GM12874 (cell line): ENCODE results near the gene METTL24.

ENCODE experiments used
- TF ChIP-seq, protein P1 (sequence below): IDR thresholded peaks from 2 replicates; pipeline ENCODE4 v1.5.1; 2011; ENCODE audit warnings: low read depth, mild to moderate bottlenecking, control low read depth, low read length, moderate library complexity; ENCODE audit not compliant: insufficient read depth

The METTL24 gene

GRCh38 chr6:110395221-110395620, 37.1 kb upstream of the METTL24 start:
- TF ChIP-seq, protein P1, sequence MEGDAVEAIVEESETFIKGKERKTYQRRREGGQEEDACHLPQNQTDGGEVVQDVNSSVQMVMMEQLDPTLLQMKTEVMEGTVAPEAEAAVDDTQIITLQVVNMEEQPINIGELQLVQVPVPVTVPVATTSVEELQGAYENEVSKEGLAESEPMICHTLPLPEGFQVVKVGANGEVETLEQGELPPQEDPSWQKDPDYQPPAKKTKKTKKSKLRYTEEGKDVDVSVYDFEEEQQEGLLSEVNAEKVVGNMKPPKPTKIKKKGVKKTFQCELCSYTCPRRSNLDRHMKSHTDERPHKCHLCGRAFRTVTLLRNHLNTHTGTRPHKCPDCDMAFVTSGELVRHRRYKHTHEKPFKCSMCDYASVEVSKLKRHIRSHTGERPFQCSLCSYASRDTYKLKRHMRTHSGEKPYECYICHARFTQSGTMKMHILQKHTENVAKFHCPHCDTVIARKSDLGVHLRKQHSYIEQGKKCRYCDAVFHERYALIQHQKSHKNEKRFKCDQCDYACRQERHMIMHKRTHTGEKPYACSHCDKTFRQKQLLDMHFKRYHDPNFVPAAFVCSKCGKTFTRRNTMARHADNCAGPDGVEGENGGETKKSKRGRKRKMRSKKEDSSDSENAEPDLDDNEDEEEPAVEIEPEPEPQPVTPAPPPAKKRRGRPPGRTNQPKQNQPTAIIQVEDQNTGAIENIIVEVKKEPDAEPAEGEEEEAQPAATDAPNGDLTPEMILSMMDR, result no peak

GRCh38 chr6:110394409-110394808, 36.3 kb upstream of the METTL24 start:
- TF ChIP-seq, protein P1, result no peak

DNA sequence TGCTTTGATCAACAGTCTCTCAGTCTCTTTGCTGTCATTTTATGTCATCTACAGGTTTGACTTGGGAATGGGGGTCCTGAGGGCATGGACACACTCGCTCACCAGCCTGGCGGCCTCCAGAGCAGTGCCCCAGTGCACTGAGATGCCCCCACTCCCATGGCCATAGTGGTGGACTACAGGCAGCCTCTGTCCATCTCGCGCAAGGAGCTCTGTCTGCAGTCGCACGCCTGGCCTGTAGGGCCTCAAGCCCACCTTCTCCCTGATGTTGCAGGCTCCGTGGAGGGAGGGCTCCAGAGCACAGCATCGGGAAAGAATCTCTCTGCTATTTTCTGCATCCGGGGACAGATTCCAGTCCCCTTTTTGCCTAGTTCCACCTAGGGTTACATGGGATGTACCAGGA, 34.6 kb upstream of the METTL24 start:
- TF ChIP-seq, protein P1, result no peak

GRCh38 chr6:110390404-110390803, 32.3 kb upstream of the METTL24 start:
- TF ChIP-seq, protein P1, result no peak

DNA sequence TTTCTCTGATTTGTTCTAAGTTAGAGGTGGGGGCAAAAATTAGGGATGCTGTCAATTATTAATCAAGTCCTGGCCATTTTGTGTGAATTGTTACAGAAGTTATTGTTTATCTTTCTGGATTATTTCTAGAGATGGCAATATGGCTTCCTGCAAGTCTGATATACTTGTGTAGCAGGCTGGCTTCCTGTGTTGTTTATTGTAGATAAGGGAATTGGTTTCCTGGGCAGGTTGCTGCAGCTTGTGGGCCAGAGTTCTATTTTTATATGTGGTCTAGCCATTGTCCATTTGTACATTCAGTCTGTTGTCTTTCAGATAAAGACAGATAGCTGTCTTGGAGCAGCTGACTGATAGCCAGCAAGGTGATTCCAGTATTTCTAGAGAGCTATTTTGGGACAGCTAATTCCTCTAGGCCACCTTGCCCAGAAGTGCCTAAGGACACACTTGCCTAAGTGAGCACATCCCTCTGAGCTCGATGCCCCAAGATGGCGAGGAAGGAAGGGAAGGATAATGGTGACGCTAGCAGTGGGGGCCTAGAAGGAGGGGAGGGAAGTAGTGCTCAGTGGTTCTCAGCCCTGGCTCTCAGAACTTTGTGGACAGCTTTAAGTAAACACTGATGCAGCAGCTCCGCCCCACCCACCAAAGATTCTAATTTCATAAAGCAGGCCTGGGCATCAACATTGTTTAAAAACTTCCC, 31.7 kb upstream of the METTL24 start:
- TF ChIP-seq, protein P1, result no peak

DNA sequence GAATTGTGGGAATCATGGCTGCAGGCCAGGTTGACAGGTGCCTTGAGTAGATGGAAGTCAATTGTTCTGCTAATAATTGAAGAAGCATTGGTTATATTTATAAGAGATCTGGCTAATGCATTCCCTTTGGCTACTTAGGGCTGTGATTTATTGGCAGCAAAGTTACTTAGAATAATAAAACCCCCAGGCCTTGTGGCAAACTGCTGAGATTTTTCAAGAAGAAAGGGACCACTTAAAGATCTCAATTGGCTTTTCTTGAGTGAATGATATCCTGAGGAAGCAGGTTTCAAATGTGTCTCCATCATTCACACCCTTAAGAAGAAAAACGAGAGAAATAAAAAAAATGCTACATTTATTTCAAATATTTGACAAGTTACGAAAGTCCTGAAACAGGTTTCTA, 29.8 kb upstream of the METTL24 start:
- TF ChIP-seq, protein P1, result no peak

DNA sequence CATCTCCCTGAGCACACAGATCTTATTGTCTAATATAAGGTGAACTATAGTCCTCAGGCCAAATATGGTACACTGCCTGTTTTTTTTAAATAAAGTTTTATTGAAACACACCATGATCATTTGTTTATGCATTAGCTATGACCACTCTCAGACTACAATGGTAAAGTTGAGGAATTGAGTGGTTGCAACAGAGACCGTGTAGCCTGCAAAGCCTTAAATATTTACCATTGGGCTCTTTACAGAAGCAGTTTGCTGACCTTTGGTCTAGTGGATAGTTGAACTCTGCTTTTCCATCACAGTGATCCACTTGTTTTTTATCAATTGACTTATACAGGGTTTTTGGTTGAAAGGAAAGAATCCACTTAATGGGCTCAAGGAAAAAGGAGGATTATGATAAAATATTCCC, 27.3 kb upstream of the METTL24 start:
- TF ChIP-seq, protein P1, result no peak
